ENCODE results near the gene FAM163B. TPM values are rescaled to one million over a fixed set of nuclear protein-coding genes. Genes with fewer than 3 reads are reported as not detected.

The FAM163B gene
- total and polyA plus RNA-seq, 10 donors = 0.11 to 1.0 (median 0.52) TPM; not detected in 7

DNA sequence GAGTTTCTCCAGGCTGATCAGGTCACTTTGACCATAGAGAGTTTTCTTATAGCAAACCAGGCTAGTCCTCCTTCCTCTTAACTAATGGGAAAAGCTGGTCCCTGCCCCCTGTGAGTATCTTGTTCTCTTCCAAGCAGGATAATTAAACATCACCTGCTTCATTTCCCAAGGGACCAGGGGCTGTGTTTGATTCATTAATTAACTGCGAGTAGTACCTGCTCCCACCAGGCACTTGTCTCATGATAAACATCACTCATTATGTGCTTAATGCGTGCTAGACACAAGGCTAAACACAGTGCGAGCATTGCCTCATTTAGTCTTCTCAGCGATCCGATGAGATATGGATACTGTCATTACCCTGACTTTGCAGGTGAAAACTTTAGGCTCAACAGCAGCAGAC is 1.7 kb upstream of the FAM163B start:
- H3K4me3 ChIP-seq = no peak overlapping the region
- TF ChIP-seq POLR2A (IDR thresholded peaks at IDR 0.05) (no peak), POLR2AphosphoS5 (IDR thresholded peaks at IDR 0.05) (no peak)
- TF ChIP-seq, protein P1, sequence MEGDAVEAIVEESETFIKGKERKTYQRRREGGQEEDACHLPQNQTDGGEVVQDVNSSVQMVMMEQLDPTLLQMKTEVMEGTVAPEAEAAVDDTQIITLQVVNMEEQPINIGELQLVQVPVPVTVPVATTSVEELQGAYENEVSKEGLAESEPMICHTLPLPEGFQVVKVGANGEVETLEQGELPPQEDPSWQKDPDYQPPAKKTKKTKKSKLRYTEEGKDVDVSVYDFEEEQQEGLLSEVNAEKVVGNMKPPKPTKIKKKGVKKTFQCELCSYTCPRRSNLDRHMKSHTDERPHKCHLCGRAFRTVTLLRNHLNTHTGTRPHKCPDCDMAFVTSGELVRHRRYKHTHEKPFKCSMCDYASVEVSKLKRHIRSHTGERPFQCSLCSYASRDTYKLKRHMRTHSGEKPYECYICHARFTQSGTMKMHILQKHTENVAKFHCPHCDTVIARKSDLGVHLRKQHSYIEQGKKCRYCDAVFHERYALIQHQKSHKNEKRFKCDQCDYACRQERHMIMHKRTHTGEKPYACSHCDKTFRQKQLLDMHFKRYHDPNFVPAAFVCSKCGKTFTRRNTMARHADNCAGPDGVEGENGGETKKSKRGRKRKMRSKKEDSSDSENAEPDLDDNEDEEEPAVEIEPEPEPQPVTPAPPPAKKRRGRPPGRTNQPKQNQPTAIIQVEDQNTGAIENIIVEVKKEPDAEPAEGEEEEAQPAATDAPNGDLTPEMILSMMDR (IDR thresholded peaks at IDR 0.05 in 8 of 11, conservative IDR thresholded peaks at IDR 0.05 in 3 of 11) = no peak
- intact Hi-C loops (cut with DNase I; ENCODE audit: low total_unique reads) = no loop called here
- no peaks in the 10 kb centered on the region for H3K4me1 ChIP-seq
- no peaks in the 10 kb centered on the region for H3K36me3 ChIP-seq
- 81 to 90% (median 89%) methylated on average over 5 of the region's 5 CpGs for WGBS, 5 donors
- no peaks in the 10 kb centered on the region for H3K9me3 ChIP-seq
- H3K27ac ChIP-seq = no peak overlapping the region
- peaks cover 0 to 99% (median 50%) of the 10 kb centered on the region in 7 donors for H3K27me3 ChIP-seq (replicated peaks in 1 of 7)
- no peak for DNase-seq

DNA sequence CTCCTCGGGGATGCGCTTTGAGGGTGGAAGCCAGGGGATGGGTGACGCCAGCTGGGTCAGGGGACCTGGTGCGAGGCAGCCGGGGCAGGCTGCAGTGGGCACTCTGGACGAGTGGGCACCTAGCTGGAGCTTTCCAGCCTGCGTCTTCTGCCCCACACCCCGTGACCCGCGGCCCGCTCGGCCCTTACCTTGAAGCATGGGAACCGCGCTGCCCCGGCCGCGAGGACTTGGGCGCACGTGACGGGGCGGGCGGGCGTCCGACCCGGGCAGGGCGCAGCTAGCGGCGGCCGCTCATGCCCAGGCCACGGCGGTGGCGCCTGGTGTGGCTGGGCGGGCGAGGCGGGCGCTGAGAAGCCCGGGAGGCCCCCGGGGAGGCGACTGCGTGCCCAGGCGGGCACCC is 300 bp downstream of the FAM163B start:
- TF ChIP-seq POLR2AphosphoS5 (IDR thresholded peaks at IDR 0.05) = no peak
- TF ChIP-seq, protein P1 (IDR thresholded peaks at IDR 0.05 in 8 of 11, conservative IDR thresholded peaks at IDR 0.05 in 3 of 11) = no peak
- no peak for TF ChIP-seq POLR2A (IDR thresholded peaks at IDR 0.05)
- H3K4me3 ChIP-seq = peak overlapping the region in 1 of 8 donors; percentile 24
- H3K9me3 ChIP-seq = no peaks in the 10 kb centered on the region
- no peaks in the 10 kb centered on the region for H3K36me3 ChIP-seq
- DNase-seq = no peak
- peaks cover 0 to 6% (median 0%) of the 10 kb centered on the region in 6 donors for H3K4me1 ChIP-seq
- WGBS, 5 donors = 15 to 40% (median 18%) methylated on average over 4 to 41 of the region's 41 CpGs
- intact Hi-C loops (cut with DNase I; ENCODE audit: low total_unique reads) = no loop called here
- H3K27ac ChIP-seq = no peak overlapping the region
- H3K27me3 ChIP-seq (replicated peaks in 1 of 7) = peaks cover 0 to 99% (median 45%) of the 10 kb centered on the region in 7 donors

DNA sequence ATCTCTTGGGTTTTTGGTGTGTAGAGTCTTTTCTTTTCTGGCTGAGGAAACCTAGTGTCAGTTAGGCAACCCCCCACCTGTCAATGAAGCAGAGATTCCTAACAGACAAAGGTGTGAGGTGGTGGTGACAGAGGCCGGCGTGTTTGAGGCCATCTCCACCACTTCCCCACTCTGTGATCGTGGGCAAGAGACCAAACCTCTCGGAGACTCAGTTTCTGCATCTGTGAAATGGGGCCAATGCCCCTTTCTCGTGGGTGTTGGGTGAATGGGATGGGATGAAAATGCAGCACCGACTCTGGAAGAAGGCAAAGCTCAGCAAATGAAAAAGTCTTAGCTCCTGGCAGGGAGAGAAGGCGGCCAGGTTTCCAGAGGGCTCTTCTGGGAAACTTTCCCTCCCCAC is 807 bp downstream of the FAM163B start:
- no peaks in the 10 kb centered on the region for H3K9me3 ChIP-seq
- WGBS, 5 donors = 63 to 84% (median 81%) methylated on average over 7 of the region's 7 CpGs
- peaks cover 0 to 99% (median 48%) of the 10 kb centered on the region in 7 donors for H3K27me3 ChIP-seq (replicated peaks in 1 of 7)
- intact Hi-C loops (cut with DNase I; ENCODE audit: low total_unique reads) = no loop called here
- DNase-seq = no peak
- TF ChIP-seq, protein P1 (IDR thresholded peaks at IDR 0.05 in 8 of 11, conservative IDR thresholded peaks at IDR 0.05 in 3 of 11) = no peak
- no peak for TF ChIP-seq POLR2AphosphoS5 (IDR thresholded peaks at IDR 0.05)
- no peak for TF ChIP-seq POLR2A (IDR thresholded peaks at IDR 0.05)
- H3K36me3 ChIP-seq = no peaks in the 10 kb centered on the region
- no peak overlapping the region for H3K4me3 ChIP-seq
- peaks cover 0 to 6% (median 0%) of the 10 kb centered on the region in 6 donors for H3K4me1 ChIP-seq
- no peak overlapping the region for H3K27ac ChIP-seq

- Histone ChIP-seq H3K4me3 (no peak overlapping the region), H3K9me3 (no peaks in the 10 kb centered on the region), H3K27ac (no peak overlapping the region), H3K36me3 (no peaks in the 10 kb centered on the region), H3K4me1 (peaks cover 0 to 6% (median 0%) of the 10 kb centered on the region in 6 donors), H3K27me3 (replicated peaks in 1 of 7) (peaks cover 0 to 99% (median 49%) of the 10 kb centered on the region in 7 donors)
- WGBS, 5 donors = 76 to 85% (median 82%) methylated on average over 6 to 8 of the region's 8 CpGs
- intact Hi-C loops (cut with DNase I; ENCODE audit: low total_unique reads) = no loop called here
- TF ChIP-seq POLR2AphosphoS5 (IDR thresholded peaks at IDR 0.05) = no peak
- no peak for TF ChIP-seq POLR2A (IDR thresholded peaks at IDR 0.05)
- TF ChIP-seq, protein P1 (IDR thresholded peaks at IDR 0.05 in 8 of 11, conservative IDR thresholded peaks at IDR 0.05 in 3 of 11) = no peak
- DNase-seq = no peak
These were observed 1.2 kb downstream of the FAM163B start for GRCh38 chr9:133607976-133608375.
